GM18508 (cell line): Measurements from ENCODE around the gene PLAC1.

Experiments used
- ATAC-seq: cut with Tn5 transposase; IDR thresholded peaks from one replicate; pipeline ENCODE4 v1.9.1; 2021; ENCODE audit warnings: moderate number of reproducible peaks; ENCODE audit not compliant: insufficient read depth, unreplicated experiment

Gene PLAC1

DNA sequence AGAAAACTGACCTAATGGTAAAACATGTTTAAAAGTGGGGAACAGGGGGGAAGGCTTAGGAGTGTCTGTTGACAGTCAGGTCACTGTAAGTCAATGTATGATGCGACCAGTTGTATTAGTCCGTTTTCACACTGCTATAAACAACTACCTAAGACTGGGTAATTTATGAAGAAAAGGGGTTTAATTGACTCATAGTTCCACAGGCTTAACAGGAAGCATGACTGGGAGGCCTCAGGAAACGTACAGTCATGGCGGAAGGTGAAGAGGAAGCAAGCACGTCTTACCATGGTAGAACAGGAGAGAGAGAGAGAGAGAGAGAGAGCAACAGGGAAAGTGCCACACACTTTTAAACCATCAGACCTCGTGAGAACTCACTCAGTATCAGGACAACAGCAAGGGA is 13.0 kb upstream of the PLAC1 start:
- no peak for ATAC-seq

GRCh38 chrX:134670134-134670924 is 12.1 kb upstream of the PLAC1 start:
- no peak for ATAC-seq

GRCh38 chrX:134669378-134670098 is 11.3 kb upstream of the PLAC1 start:
- ATAC-seq, result no peak

DNA sequence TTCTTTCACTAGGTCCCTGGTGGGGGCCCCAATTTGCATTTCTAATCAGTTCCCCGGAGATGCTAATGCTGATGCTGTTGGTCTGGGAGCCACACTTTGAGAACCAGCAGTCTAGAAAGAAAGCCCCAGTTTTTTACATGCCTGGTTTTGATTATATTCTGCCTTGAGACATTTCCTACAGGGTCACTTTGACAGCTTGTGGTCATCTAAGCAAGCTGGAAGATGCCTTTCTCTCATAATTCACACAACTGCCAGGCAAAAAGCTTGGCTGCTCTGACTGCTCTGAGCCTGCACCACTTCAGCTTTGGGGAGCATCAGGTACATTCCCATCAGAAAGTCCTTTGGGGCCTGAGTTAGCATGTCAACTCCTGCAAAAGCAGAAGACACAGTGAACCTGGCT is 5.9 kb upstream of the PLAC1 start:
- ATAC-seq, result no peak

DNA sequence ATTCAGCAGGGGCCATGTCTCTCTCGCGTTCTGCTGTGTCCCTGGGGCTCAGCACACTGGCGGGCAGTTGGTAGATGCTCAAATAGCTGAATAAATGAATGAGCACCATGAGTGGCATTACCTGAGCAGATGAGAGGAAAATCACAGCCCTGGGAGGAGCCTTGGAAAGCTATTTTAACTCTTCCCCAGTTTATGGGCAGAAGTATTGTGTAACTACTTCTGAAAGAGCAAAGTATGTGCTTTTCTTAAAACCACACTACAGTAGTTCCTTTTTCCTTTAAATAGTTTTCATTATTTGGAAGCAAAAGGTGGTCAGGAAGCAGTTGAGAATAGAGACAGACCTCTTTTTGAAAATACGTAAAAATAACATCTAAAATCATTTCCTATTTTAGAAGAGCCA is 3.0 kb upstream of the PLAC1 start:
- ATAC-seq, result no peak

DNA sequence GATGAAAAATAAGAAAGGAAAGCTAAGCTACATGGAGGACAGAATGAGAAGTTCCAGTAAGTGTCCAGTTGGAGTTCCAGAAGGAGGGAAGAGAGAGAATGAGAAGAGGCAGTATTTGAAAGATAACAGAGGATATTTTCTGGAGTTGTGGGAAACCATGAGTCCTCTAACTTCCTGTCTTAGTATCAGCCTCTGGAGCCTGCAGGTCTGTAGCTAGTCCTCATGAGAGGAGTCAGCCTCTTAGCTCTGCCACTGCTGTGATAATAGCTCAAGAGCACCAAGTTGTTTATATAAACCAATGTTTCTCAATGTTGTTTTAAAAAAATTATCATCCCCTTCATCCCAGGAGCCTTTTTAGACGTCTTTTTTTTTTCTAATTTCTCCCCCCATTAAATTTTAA is 2.4 kb upstream of the PLAC1 start:
- no peak for ATAC-seq

GRCh38 chrX:134659761-134660160 is 1.5 kb upstream of the PLAC1 start:
- no peak for ATAC-seq

- ATAC-seq, result no peak
These were observed 421 bp upstream of the PLAC1 start for GRCh38 chrX:134658760-134659023.

DNA sequence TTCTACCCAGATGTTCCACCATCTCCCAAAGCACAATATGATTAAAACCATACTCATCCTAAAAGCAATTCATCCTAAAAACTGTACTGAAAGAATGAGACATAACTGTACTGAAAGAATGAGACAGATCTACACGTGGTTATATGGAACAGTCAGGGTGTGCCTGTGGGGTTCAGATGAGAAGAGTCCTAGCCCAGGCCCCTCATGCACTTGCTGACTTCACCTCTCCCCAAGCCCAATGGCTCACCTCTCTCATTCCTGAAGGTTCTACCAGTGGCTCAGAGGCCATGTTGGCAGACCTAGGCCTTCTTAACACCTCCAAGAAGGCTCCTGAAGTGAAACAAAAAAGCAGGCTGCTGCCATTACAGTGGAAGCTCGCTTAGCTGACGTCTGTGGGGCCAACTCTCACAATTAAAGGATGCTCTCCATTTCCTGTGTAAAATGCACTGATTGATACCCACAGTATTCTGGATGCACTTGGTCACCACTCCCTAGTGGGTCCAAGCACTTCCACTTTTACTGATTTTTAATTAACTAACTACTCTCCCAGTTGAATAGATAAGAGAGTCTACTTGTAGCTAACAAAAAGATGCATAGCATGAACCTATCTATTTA is 3.8 kb downstream of the PLAC1 start:
- ATAC-seq, result no peak

GRCh38 chrX:134653835-134654234 is 4.4 kb downstream of the PLAC1 start:
- no peak for ATAC-seq

GRCh38 chrX:134650701-134651100 is 7.6 kb downstream of the PLAC1 start:
- ATAC-seq, result no peak

DNA sequence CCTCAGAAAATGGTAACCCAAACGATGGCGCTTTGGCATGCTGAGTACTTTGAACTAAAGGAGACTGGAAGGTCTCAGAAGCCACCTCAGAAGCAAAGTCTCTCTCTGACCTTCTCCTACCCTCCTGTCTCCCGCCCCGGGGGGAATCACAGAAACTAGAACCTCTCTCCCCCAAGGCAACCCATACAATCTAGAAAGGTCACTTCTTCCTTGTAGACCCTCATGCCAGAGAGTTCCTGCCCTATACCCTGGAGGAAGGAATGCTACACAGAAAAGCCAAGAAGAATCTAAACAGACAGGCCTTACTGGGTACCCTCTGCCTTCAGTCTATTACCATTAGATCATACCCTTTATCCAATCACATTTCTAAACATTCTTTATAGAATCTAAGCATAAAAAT is 8.5 kb downstream of the PLAC1 start:
- no peak for ATAC-seq

DNA sequence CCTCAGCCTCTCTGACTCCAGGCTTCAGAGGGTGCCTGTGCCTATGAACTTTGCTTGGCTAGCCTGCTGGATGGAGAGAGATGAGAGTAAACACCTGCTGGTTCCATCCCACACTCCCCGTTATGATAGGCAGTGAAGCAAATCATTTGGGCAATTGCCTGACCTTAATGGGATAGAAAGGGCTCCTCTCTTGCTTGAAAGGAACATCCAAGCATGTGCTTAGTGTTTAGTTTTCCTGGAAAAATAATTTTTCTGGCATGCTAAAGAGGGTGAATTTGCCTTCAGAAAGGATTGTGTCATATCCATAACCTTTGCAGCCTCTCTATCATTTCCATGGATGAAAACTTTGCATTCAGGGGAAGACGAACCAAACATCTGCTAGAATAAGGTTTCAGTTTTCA is 10.8 kb downstream of the PLAC1 start:
- ATAC-seq, result no peak

- no peak for ATAC-seq
These were observed 11.6 kb downstream of the PLAC1 start for GRCh38 chrX:134646691-134647090.

DNA sequence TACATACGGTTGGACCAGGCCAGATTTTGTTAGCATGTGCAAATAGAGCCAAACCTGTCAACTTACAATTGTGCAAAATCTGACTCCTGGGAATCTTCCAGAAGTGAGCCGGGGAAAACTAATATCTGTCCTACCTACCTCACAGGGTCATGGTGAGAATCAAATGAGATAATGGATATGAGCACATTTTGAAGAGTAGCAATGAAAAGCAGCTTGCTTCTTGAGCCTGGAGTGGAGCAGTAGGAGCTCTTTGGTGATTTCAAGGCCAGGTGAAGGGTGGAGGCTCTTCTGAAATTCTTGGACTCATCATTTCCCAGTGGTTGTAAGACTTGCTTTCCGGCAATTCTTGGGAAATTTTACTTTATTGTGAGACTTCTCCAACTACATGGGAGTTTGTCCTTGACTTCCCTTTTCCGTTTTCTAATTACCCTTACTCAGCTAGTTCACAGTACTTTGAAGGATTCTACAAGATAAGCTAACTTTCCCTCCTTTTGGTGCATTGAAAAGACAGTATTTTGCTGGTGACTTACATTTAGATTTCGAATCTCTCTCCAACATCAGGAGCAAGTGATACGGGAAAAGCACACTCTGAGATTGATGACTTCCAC is 12.2 kb downstream of the PLAC1 start:
- ATAC-seq, result no peak

DNA sequence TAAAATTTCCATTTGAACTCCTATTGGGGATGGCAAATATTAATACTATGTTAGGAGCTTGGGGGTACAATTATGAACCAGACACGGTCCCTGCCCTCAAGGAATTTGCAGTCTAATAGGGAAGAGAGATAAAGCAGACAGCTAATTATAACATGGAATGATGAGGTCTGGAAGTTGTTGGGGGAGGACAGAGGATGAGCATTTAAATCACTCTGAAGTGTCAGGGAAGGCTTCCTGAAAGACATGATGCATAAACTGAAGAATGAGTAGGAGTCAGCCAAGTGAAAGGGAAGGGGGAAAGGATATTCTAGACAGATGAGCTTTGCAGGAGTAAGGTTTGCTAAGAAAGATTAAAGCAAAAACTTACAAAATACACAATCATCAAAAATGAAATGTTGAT is 15.9 kb downstream of the PLAC1 start:
- ATAC-seq, result no peak

GRCh38 chrX:134641346-134641745 is 16.9 kb downstream of the PLAC1 start:
- no peak for ATAC-seq

DNA sequence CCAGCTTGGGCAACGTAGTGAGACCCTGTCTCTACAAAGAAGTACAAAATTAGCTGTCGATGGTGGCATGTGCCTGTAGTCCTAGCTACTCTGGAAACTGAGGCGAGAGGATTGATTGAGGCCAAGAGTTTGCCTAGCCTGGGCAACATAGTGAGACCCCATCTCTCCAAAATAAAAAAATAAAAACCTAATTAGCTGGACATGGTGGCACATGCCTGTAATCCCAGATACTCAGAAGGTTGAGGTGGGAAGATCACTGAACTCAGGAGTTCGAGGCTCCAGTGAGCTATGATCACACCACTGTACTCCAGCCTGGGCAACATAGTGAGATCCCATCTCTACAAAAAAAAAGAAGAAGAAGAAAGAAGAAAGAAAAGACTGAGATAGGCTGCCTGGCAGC is 17.4 kb downstream of the PLAC1 start:
- ATAC-seq, result no peak

- ATAC-seq, result no peak
These were observed 21.4 kb downstream of the PLAC1 start for GRCh38 chrX:134636851-134637250.

DNA sequence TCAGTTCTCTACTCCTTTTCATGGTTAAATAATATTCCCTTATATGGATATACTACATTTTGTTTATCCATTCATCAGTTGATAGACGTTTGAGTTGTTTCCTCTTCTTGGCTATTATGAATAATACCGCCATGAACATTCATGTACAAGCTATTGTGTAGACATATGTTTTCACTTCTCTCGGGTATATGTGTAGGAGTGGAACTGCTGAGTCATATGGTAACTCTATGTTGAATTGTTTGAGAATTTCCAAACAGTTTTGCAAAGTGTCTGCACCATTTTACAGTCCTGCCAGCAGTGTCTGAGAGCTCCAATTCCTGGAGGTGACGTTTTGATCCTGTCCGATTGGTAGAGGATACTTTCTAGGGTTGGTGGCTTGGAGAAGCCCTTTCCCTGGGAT is 23.6 kb downstream of the PLAC1 start:
- ATAC-seq, result no peak

GRCh38 chrX:134633832-134634231 is 24.4 kb downstream of the PLAC1 start:
- ATAC-seq, result no peak
